ENCODE data around the gene CST7.

Gene CST7

GRCh38 chr20:24978513-24978912 lies 29.4 kb downstream of the CST7 start:
- Histone ChIP-seq H3K79me2 (ENCODE audit: insufficient read depth, low read length) (no peaks in the 10 kb centered on the region), H2AFZ (ENCODE audit: low read depth, low read length, severe bottlenecking) (no peak overlapping the region), H3K4me3 (ENCODE audit: insufficient read depth, low read length, poor library complexity, severe bottlenecking) (no peak overlapping the region), H3K36me3 (ENCODE audit: low read length) (peaks cover 5% of the 10 kb centered on the region; the same call in 1 of the 2 replicates), H3K27me3 (ENCODE audit: low read length) (no peaks in the 10 kb centered on the region), H3K9ac (ENCODE audit: low read length) (no peak overlapping the region), H3K9me2 (replicated peaks; ENCODE audit: insufficient read depth, low read length) (no peaks in the 10 kb centered on the region), H3K9me3 (ENCODE audit: insufficient read depth, low read length) (no peaks in the 10 kb centered on the region), H4K20me1 (ENCODE audit: low read depth, low read length) (no peaks in the 10 kb centered on the region), H3F3A (ENCODE audit: insufficient read depth) (no peaks in the 10 kb centered on the region), H3K4me2 (ENCODE audit: low read depth, low read length, poor library complexity, severe bottlenecking) (no peak overlapping the region), H3K27ac (ENCODE audit: low read depth, low read length) (no peak overlapping the region)
- TF ChIP-seq EZH2phosphoT487 (conservative IDR thresholded peaks at IDR 0.05; ENCODE audit: low read length) (no peak), CTCF (IDR thresholded peaks at IDR 0.05; ENCODE audit: insufficient read depth, low read length, poor library complexity, severe bottlenecking) (no peak)

- H3K36me3 ChIP-seq (ENCODE audit: low read length) = peaks cover 5% of the 10 kb centered on the region; the same call in 1 of the 2 replicates
- TF ChIP-seq EZH2phosphoT487 (conservative IDR thresholded peaks at IDR 0.05; ENCODE audit: low read length) (no peak), CTCF (IDR thresholded peaks at IDR 0.05; ENCODE audit: insufficient read depth, low read length, poor library complexity, severe bottlenecking) (no peak)
- no peaks in the 10 kb centered on the region for H3K9me3 ChIP-seq (ENCODE audit: insufficient read depth, low read length)
- H3K27ac ChIP-seq (ENCODE audit: low read depth, low read length) = no peak overlapping the region
- H4K20me1 ChIP-seq (ENCODE audit: low read depth, low read length) = no peaks in the 10 kb centered on the region
- no peak overlapping the region for H3K9ac ChIP-seq (ENCODE audit: low read length)
- H3K4me3 ChIP-seq (ENCODE audit: insufficient read depth, low read length, poor library complexity, severe bottlenecking) = no peak overlapping the region
- no peak overlapping the region for H3K4me2 ChIP-seq (ENCODE audit: low read depth, low read length, poor library complexity, severe bottlenecking)
- H3K9me2 ChIP-seq (replicated peaks; ENCODE audit: insufficient read depth, low read length) = no peaks in the 10 kb centered on the region
- H2AFZ ChIP-seq (ENCODE audit: low read depth, low read length, severe bottlenecking) = no peak overlapping the region
- no peaks in the 10 kb centered on the region for H3F3A ChIP-seq (ENCODE audit: insufficient read depth)
- no peaks in the 10 kb centered on the region for H3K27me3 ChIP-seq (ENCODE audit: low read length)
- H3K79me2 ChIP-seq (ENCODE audit: insufficient read depth, low read length) = no peaks in the 10 kb centered on the region
Observed at GRCh38 chr20:24979036-24979960, 30.2 kb downstream of the CST7 start.

- TF ChIP-seq CTCF (IDR thresholded peaks at IDR 0.05; ENCODE audit: insufficient read depth, low read length, poor library complexity, severe bottlenecking) (no peak), EZH2phosphoT487 (conservative IDR thresholded peaks at IDR 0.05; ENCODE audit: low read length) (no peak)
- H3K9me3 ChIP-seq (ENCODE audit: insufficient read depth, low read length) = no peaks in the 10 kb centered on the region
- no peak overlapping the region for H2AFZ ChIP-seq (ENCODE audit: low read depth, low read length, severe bottlenecking)
- no peaks in the 10 kb centered on the region for H3F3A ChIP-seq (ENCODE audit: insufficient read depth)
- no peak overlapping the region for H3K9ac ChIP-seq (ENCODE audit: low read length)
- H3K79me2 ChIP-seq (ENCODE audit: insufficient read depth, low read length) = no peaks in the 10 kb centered on the region
- no peaks in the 10 kb centered on the region for H4K20me1 ChIP-seq (ENCODE audit: low read depth, low read length)
- H3K36me3 ChIP-seq (ENCODE audit: low read length) = peaks cover 5% of the 10 kb centered on the region; the same call in 1 of the 2 replicates
- H3K4me3 ChIP-seq (ENCODE audit: insufficient read depth, low read length, poor library complexity, severe bottlenecking) = no peak overlapping the region
- H3K9me2 ChIP-seq (replicated peaks; ENCODE audit: insufficient read depth, low read length) = no peaks in the 10 kb centered on the region
- H3K27ac ChIP-seq (ENCODE audit: low read depth, low read length) = no peak overlapping the region
- H3K4me2 ChIP-seq (ENCODE audit: low read depth, low read length, poor library complexity, severe bottlenecking) = no peak overlapping the region
- no peaks in the 10 kb centered on the region for H3K27me3 ChIP-seq (ENCODE audit: low read length)
Observed at GRCh38 chr20:24980291-24981053, 31.4 kb downstream of the CST7 start.
